ENCODE data around the gene CAPSL. TPM values are rescaled to one million over a fixed set of nuclear protein-coding genes. Genes with fewer than 3 reads are reported as not detected.

The CAPSL gene
- total RNA-seq, 1 experiment from 2014 or later, result not detected

- Histone ChIP-seq H3K4me2 (no peak overlapping the region), H3K79me2 (ENCODE audit: low read depth) (no peaks in the 10 kb centered on the region), H4K20me1 (ENCODE audit: insufficient read depth) (no peaks in the 10 kb centered on the region), H3K27me3 (ENCODE audit: insufficient read depth, low read depth) (no peaks in the 10 kb centered on the region), H3K9me2 (ENCODE audit: insufficient read depth) (no peaks in the 10 kb centered on the region), H3K36me3 (ENCODE audit: low read depth) (no peaks in the 10 kb centered on the region), H2AFZ (no peak overlapping the region), H3F3A (ENCODE audit: insufficient read depth, low read depth) (no peaks in the 10 kb centered on the region), H3K4me3 (no peak overlapping the region), H3K4me1 (replicated peaks; ENCODE audit: insufficient read depth) (no peaks in the 10 kb centered on the region), H3K9me3 (ENCODE audit: insufficient read depth, low read depth) (no peaks in the 10 kb centered on the region), H3K27ac (no peak overlapping the region)
- ChIA-PET CTCF (no interaction called here), POLR2A (ENCODE audit: unreplicated experiment) (no interaction called here)
- DNase-seq, result peak; percentile 28 to 65
- TF ChIP-seq EZH2 (IDR thresholded peaks at IDR 0.05; ENCODE audit: low read depth), result no peak
- TF ChIP-seq, protein P1, sequence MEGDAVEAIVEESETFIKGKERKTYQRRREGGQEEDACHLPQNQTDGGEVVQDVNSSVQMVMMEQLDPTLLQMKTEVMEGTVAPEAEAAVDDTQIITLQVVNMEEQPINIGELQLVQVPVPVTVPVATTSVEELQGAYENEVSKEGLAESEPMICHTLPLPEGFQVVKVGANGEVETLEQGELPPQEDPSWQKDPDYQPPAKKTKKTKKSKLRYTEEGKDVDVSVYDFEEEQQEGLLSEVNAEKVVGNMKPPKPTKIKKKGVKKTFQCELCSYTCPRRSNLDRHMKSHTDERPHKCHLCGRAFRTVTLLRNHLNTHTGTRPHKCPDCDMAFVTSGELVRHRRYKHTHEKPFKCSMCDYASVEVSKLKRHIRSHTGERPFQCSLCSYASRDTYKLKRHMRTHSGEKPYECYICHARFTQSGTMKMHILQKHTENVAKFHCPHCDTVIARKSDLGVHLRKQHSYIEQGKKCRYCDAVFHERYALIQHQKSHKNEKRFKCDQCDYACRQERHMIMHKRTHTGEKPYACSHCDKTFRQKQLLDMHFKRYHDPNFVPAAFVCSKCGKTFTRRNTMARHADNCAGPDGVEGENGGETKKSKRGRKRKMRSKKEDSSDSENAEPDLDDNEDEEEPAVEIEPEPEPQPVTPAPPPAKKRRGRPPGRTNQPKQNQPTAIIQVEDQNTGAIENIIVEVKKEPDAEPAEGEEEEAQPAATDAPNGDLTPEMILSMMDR (conservative IDR thresholded peaks at IDR 0.05), result no peak
- BruUV-seq (replicated peaks), result no TSS peak
- intact Hi-C loops (cut with micrococcal nuclease; ENCODE audit: unreplicated experiment), result no loop called here
Measured at GRCh38 chr5:35919191-35919590, 19.2 kb downstream of the CAPSL start.

GRCh38 chr5:35908814-35909213, 29.6 kb downstream of the CAPSL start:
- H2AFZ ChIP-seq, result no peak overlapping the region
- no peaks in the 10 kb centered on the region for H3K27me3 ChIP-seq (ENCODE audit: insufficient read depth, low read depth)
- intact Hi-C loops (cut with micrococcal nuclease; ENCODE audit: unreplicated experiment), result no loop called here
- no peak for DNase-seq
- POLR2A ChIA-PET (ENCODE audit: unreplicated experiment), result no interaction called here
- CTCF ChIA-PET, result no interaction called here
- H3F3A ChIP-seq (ENCODE audit: insufficient read depth, low read depth), result no peaks in the 10 kb centered on the region
- no peaks in the 10 kb centered on the region for H4K20me1 ChIP-seq (ENCODE audit: insufficient read depth)
- H3K27ac ChIP-seq, result no peak overlapping the region
- no peak overlapping the region for H3K4me2 ChIP-seq
- no TSS peak for BruUV-seq (replicated peaks)
- no peaks in the 10 kb centered on the region for H3K79me2 ChIP-seq (ENCODE audit: low read depth)
- no peaks in the 10 kb centered on the region for H3K4me1 ChIP-seq (replicated peaks; ENCODE audit: insufficient read depth)
- H3K4me3 ChIP-seq, result no peak overlapping the region
- no peak for TF ChIP-seq EZH2 (IDR thresholded peaks at IDR 0.05; ENCODE audit: low read depth)
- TF ChIP-seq, protein P1 (conservative IDR thresholded peaks at IDR 0.05), result no peak
- H3K9me2 ChIP-seq (ENCODE audit: insufficient read depth), result no peaks in the 10 kb centered on the region
- no peaks in the 10 kb centered on the region for H3K36me3 ChIP-seq (ENCODE audit: low read depth)
- H3K9me3 ChIP-seq (ENCODE audit: insufficient read depth, low read depth), result no peaks in the 10 kb centered on the region

DNA sequence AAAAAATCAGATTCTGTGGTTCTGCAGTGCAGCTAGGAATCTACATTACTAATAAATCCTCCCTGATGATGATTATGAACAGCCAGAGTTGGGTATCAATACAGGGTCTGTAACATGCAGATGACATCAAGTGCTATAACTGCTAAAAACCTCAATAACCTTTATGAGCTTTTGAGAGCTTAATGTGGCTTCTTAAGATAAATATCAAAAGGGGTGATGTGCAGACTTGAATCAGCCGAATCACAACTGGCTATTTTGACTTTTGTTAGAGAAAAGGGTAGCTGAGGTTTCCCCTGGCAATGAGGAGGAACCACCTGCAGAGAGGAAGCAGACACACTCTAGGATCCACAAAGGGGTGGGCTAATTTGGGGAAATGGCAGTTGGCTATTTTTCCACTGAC, 30.2 kb downstream of the CAPSL start:
- TF ChIP-seq EZH2 (IDR thresholded peaks at IDR 0.05; ENCODE audit: low read depth), result no peak
- TF ChIP-seq, protein P1 (conservative IDR thresholded peaks at IDR 0.05), result no peak
- no peak for DNase-seq
- H3K9me3 ChIP-seq (ENCODE audit: insufficient read depth, low read depth), result no peaks in the 10 kb centered on the region
- POLR2A ChIA-PET (ENCODE audit: unreplicated experiment), result no interaction called here
- H3K27me3 ChIP-seq (ENCODE audit: insufficient read depth, low read depth), result no peaks in the 10 kb centered on the region
- no peak overlapping the region for H3K27ac ChIP-seq
- H3K4me1 ChIP-seq (replicated peaks; ENCODE audit: insufficient read depth), result no peaks in the 10 kb centered on the region
- no peak overlapping the region for H3K4me3 ChIP-seq
- no peaks in the 10 kb centered on the region for H3K79me2 ChIP-seq (ENCODE audit: low read depth)
- no peaks in the 10 kb centered on the region for H3F3A ChIP-seq (ENCODE audit: insufficient read depth, low read depth)
- intact Hi-C loops (cut with micrococcal nuclease; ENCODE audit: unreplicated experiment), result no loop called here
- no peaks in the 10 kb centered on the region for H3K9me2 ChIP-seq (ENCODE audit: insufficient read depth)
- H3K4me2 ChIP-seq, result no peak overlapping the region
- no peaks in the 10 kb centered on the region for H4K20me1 ChIP-seq (ENCODE audit: insufficient read depth)
- no TSS peak for BruUV-seq (replicated peaks)
- H3K36me3 ChIP-seq (ENCODE audit: low read depth), result no peaks in the 10 kb centered on the region
- no peak overlapping the region for H2AFZ ChIP-seq
- CTCF ChIA-PET, result no interaction called here

All from PC-9 (cell line).